Brain microvascular endothelial cell (primary cell): Measurements from ENCODE around the gene ROR2.
A peak's percentile ranks its signal among the peaks of the same experiment; 100 is the strongest.
"Not testable (repeated sequence)": the region's sequence is repeated elsewhere in the genome, so short reads cannot be mapped to it uniquely, and the experiment has no call there.

Source experiments
- DNase-seq: peaks from one replicate; pipeline ENCODE4 v3.0.0-alpha.2; 2020
- H3K27ac ChIP-seq: fragments of 250-450 bp; sonication (Bioruptor Pico); 2 replicates; pipeline ENCODE4 v1.5.1; 2020; ENCODE audit warnings: mild to moderate bottlenecking, moderate library complexity
- H3K27me3 ChIP-seq: fragments of 250-450 bp; sonication (Bioruptor Pico); replicated peaks from 2 replicates; pipeline ENCODE4 v1.5.1; 2020; ENCODE audit warnings: mild to moderate bottlenecking
- H3K36me3 ChIP-seq: fragments of 250-450 bp; sonication (Bioruptor Pico); replicated peaks from 2 replicates; pipeline ENCODE4 v1.5.1; 2020; ENCODE audit warnings: mild to moderate bottlenecking
- H3K4me3 ChIP-seq: 2 replicates; pipeline ENCODE4 v1.5.1; 2011; ENCODE audit warnings: low read depth, mild to moderate bottlenecking, control low read depth, low read length, moderate library complexity
- in situ Hi-C: cut with HindIII; loops from 2 replicates; pipeline ENCODE4 v1.10.0; 2017; ENCODE audit warnings: low sequenced_read_pairs, low pct_ligation_motif_present
- TF ChIP-seq, protein P1 (sequence below): IDR thresholded peaks from 2 replicates; pipeline ENCODE4 v1.5.1; 2011; ENCODE audit warnings: low read depth, mild to moderate bottlenecking, moderate library complexity, low read length, control low read depth, inconsistent platforms; ENCODE audit errors: missing control alignments

The ROR2 gene

DNA sequence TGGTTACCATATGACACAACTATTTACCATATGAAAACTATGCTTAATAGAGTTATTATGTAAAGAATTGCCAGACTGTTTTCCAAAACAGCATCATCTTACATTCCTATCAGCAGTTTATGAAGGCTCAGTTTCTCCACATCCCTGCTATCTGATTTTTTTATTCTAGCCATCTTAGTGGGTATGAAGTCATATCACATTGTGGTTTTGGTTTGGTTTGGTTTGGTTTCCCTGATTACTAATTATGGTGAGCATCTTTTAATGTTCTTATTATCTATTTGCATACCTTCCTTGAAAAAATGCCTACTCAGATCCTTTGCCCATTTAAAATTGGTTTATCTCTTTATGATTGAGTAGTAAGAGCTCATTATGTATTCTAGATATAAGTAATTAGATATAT, 327.0 kb downstream of the ROR2 start:
- TF ChIP-seq, protein P1, sequence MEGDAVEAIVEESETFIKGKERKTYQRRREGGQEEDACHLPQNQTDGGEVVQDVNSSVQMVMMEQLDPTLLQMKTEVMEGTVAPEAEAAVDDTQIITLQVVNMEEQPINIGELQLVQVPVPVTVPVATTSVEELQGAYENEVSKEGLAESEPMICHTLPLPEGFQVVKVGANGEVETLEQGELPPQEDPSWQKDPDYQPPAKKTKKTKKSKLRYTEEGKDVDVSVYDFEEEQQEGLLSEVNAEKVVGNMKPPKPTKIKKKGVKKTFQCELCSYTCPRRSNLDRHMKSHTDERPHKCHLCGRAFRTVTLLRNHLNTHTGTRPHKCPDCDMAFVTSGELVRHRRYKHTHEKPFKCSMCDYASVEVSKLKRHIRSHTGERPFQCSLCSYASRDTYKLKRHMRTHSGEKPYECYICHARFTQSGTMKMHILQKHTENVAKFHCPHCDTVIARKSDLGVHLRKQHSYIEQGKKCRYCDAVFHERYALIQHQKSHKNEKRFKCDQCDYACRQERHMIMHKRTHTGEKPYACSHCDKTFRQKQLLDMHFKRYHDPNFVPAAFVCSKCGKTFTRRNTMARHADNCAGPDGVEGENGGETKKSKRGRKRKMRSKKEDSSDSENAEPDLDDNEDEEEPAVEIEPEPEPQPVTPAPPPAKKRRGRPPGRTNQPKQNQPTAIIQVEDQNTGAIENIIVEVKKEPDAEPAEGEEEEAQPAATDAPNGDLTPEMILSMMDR, result no peak
- in situ Hi-C loops, result no loop called here
- Histone ChIP-seq H3K27me3 (no peaks in the 10 kb centered on the region), H3K4me3 (no peak overlapping the region), H3K36me3 (no peaks in the 10 kb centered on the region), H3K27ac (no peak overlapping the region)
- no peak for DNase-seq

DNA sequence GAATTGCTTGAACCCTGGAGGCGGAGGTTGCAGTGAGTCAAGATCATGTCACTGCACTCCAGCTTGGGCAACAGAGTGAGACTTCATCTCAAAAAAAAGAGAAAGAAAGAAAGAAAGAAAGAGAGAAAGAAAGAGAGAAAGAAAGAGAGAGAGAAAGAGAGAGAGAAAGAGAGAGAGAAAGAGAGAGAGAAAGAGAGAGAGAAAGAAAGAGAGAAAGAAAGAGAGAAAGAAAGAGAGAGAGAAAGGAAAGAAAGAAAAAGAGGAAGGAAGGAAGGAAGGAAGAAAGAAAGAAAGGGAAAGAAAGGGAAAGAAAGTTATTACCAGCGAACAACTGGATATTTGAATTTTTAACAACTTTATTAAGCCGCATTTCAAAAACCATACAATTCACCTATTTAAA, 327.9 kb downstream of the ROR2 start:
- not testable (repeated sequence) for DNase-seq, H3K27me3 ChIP-seq

GRCh38 chr9:91614044-91614443, 336.0 kb downstream of the ROR2 start:
- in situ Hi-C loops, H3K27ac ChIP-seq, H3K36me3 ChIP-seq, H3K4me3 ChIP-seq, DNase-seq, H3K27me3 ChIP-seq: not testable (repeated sequence)

More for the DNA sequence above, 327.9 kb downstream of the ROR2 start:
- H3K27ac ChIP-seq, in situ Hi-C loops, H3K36me3 ChIP-seq, H3K4me3 ChIP-seq: not testable (repeated sequence)

DNA sequence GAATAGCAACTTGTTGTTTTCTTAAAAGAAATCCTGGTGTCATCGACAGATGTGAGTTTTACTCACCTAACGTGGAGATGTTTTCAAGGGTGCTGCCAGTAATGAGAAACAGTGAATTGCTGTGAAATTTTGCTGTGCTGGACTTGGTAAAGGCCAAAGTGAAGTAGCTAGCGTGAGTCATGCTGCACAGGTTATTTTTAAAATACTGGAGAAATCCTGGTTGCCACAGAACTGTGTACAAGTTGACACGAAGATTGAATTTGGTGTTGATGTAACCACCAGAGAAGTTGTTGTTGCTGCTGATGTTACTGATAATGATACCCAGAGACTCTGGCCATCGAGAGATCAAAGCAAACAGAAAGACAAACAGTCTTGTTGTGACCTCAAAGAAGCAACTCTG, 338.4 kb downstream of the ROR2 start:
- in situ Hi-C loops, result no loop called here
- Histone ChIP-seq H3K27me3 (no peaks in the 10 kb centered on the region), H3K4me3 (no peak overlapping the region), H3K27ac (no peak overlapping the region), H3K36me3 (no peaks in the 10 kb centered on the region)
- peak; percentile 29 for DNase-seq
- TF ChIP-seq, protein P1, result no peak

GRCh38 chr9:91606255-91606995, 343.6 kb downstream of the ROR2 start:
- Histone ChIP-seq H3K4me3 (no peak overlapping the region), H3K27ac (no peak overlapping the region), H3K27me3 (no peaks in the 10 kb centered on the region), H3K36me3 (no peaks in the 10 kb centered on the region)
- TF ChIP-seq, protein P1, result no peak
- no peak for DNase-seq
- in situ Hi-C loops, result no loop called here

DNA sequence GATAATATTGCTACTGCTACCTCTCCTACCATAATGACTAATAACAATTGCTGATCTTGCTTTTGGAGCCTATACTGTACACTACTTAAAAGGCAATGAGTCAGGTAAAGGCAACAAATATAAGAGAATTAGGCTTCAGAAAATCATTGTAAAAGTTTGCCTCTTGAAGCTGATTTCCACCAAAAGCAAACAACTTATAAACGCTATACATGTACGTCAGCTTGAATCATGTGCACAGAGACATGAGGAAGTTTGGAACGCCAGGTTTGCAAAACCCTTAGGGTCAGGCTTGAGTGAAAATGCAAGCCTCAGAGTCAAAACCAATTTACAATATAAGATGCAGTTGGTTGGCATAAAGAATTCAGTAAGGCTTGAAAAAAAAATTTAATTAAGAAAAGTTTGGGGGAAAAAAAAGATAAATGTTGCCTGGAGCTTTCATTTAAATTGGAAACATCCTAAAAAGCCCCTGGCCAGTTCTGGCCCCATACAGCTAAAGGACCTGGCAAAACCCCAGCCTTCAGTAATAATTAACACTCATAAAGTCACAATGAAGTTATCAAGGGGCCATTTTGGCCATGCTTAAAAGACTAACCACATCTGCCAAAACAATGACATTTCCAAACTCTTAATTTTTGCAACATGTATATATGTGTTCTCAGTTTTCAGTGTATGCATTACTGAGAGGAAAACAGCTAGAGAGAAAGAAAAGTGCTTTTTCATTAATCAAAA, 345.4 kb downstream of the ROR2 start:
- no peaks in the 10 kb centered on the region for H3K27me3 ChIP-seq
- in situ Hi-C loops, result no loop called here
- no peaks in the 10 kb centered on the region for H3K36me3 ChIP-seq
- no peak for DNase-seq
- no peak overlapping the region for H3K27ac ChIP-seq
- H3K4me3 ChIP-seq, result no peak overlapping the region
- TF ChIP-seq, protein P1, result no peak

DNA sequence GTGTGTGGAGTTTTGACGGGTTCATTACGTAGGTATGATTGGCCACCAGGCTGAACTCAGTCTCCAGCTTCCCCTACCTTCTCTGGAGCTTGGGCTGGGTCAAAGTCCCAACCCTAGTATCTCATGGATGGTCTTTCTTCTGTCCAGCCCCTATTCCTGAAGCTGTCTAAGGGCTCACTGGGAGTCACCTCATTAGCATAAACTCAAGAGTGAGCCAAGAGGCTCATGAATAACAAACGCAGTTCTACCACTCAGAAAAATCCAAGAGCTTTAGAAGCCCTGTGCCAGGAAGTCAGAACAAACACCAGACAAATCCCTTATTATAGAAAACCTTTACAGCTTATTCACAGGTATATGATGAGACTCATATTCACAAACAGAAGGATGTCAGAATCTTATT, 346.1 kb downstream of the ROR2 start:
- in situ Hi-C loops, result no loop called here
- no peak overlapping the region for H3K4me3 ChIP-seq
- H3K27me3 ChIP-seq, result no peaks in the 10 kb centered on the region
- TF ChIP-seq, protein P1, result no peak
- no peak overlapping the region for H3K27ac ChIP-seq
- H3K36me3 ChIP-seq, result no peaks in the 10 kb centered on the region
- DNase-seq, result no peak
